HG03565 (cell line): ENCODE data around the gene GDF10.

Experiments
- ATAC-seq: cut with Tn5 transposase; IDR thresholded peaks from one replicate; pipeline ENCODE4 v1.9.1; 2021; ENCODE audit warnings: mild to moderate bottlenecking, moderate library complexity; ENCODE audit not compliant: unreplicated experiment

Gene GDF10

GRCh38 chr10:47331954-47332353 lies 32.0 kb downstream of the GDF10 start:
- no peak for ATAC-seq

GRCh38 chr10:47332371-47332770 lies 32.4 kb downstream of the GDF10 start:
- ATAC-seq: no peak

- ATAC-seq: no peak
Observed at GRCh38 chr10:47332946-47333345, 32.9 kb downstream of the GDF10 start.

DNA sequence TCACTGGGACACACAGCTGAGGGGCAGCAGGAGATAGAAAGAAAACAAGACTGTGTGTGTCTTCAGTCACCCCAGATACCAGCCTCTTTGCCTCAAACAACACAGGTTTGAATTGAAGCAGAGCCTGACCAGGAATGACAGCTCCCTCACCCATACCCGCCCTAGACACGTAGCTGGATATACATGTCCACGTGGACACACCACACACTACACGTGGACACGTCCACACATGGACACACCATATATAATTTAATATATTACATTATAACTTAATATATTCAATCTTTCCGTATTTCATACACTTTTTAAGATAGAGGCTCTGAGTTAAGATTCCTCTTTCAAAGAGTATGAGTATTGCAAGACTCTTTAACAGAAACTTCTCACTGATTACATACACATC lies 33.5 kb downstream of the GDF10 start:
- no peak for ATAC-seq

DNA sequence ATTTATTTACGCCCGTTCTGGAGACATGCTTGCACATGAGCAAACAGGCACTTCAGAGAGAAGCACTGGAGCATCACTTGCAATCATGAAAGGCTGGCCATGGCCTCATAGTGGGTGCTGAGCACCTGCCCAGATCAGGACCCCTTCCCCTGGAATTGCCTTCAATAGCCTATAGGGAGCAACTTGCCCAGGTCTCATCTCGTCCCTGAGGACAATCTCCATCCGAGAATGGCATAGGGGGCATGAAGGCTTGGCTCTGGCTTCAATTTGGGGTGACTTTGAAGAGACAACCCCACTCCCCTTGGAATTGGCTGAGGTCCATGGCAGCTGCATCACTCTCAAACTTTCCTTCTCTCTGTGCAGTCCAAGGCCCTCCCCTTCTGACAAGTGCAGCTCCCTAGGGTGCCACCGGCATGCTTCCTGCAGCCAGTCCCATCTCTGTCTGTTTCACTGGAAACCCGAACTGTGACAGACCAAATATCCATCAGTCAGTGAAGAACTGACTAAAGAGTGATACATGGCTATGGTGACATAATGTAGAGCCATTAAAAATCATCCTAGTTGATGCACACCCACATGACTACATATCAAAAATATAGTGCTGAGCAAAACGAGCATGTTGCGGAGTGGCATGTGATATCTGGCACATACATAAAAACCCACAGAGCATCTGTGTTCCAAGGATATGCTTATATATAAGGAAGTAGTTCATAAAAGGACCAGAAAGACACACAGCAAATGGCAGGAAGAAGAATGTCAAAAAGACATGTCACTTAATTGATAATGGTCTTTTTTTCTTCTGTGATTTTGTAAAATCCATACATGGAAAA lies 34.7 kb downstream of the GDF10 start:
- ATAC-seq: no peak

GRCh38 chr10:47335906-47336305 lies 35.9 kb downstream of the GDF10 start:
- no peak for ATAC-seq

GRCh38 chr10:47336387-47337134 lies 36.6 kb downstream of the GDF10 start:
- ATAC-seq: no peak

DNA sequence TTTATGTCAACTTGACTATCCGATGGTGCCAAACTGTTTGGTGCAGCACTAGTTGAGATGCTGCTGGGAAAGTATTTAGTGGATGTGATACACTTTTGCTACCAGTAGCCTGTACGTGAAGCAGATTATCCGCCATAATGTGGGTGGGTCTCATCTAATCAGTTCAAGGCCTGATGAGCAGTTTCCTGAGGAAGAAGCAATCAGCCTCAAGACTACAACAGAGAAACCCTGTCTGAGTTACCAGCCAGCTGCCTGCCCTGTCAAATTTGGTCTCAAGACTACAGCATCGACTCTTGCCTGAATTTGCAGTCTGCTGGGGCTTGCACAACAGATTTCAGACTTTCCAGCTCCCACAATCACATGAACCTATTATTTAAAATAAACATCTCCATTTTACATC lies 37.3 kb downstream of the GDF10 start:
- ATAC-seq: no peak

- no peak for ATAC-seq
Observed at GRCh38 chr10:47339186-47339735, 39.3 kb downstream of the GDF10 start.

GRCh38 chr10:47339759-47340607 lies 40.0 kb downstream of the GDF10 start:
- no peak for ATAC-seq

GRCh38 chr10:47340608-47341170 lies 40.7 kb downstream of the GDF10 start:
- no peak for ATAC-seq

- no peak for ATAC-seq
Observed at GRCh38 chr10:47344996-47345870, 45.2 kb downstream of the GDF10 start.

DNA sequence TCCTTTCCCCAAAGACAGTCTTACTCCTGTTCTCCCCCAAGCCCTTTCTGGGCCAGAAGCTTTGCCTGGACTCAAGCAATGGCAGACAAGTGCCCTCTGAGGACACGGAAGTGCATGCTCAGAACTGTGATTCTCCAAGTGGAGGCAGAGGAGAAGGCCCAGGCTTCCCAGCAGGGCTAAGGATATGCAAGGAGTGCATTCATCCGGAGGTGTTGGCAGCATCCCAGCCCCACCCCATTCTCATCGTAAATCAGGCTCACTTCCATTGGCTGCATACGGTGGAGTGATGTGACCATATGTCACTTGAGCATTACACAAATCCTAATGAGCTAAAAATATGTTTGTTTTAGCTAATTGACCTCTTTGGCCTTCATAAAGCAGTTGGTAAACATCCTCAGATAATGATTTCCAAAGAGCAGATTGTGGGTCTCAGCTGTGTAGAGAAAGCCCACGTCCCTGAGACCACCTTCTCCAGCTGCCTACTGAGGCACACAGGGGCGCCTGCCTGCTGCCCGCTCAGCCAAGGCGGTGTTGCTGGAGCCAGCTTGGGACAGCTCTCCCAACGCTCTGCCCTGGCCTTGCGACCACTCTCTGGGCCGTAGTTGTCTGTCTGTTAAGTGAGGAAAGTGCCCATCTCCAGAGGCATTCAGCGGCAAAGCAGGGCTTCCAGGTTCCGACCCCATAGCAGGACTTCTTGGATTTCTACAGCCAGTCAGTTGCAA lies 46.7 kb downstream of the GDF10 start:
- ATAC-seq: no peak

DNA sequence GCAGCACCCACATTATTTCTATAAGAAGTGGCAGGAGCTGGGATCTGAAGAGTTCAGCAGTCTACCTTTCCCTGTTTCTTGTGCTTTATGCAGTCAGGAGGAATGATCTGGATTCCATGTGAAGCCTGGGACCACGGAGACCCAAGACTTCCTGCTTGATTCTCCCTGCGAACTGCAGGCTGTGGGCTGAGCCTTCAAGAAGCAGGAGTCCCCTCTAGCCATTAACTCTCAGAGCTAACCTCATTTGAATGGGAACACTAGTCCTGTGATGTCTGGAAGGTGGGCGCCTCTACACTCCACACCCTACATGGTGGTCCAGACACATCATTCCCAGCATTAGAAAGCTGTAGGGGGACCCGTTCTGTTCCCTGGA lies 47.3 kb downstream of the GDF10 start:
- no peak for ATAC-seq

DNA sequence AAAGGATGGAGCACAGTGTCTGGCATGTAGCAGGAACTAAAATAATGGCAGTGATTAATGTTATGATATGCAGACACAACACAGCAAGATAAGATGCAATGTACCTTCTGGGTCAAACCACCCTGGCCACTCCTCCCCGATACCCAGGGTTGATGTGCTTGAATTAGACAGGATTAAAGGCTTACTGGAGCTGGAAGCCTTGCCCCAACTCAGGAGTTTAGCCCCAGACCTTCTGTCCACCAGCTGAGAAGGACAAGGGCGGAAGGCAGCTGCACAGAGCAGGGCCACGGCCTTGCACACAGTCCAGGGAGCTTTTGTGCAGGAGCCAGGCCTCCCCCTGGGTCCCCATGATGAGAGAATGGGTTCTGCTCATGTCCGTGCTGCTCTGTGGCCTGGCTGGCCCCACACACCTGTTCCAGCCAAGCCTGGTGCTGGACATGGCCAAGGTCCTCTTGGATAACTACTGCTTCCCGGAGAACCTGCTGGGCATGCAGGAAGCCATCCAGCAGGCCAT lies 48.2 kb downstream of the GDF10 start, which contains the start of gene RBP3:
Gene RBP3, plus strand, starts transcription at position 226 of the 514 bp plus-strand sequence. Its CDS starts 122 bp downstream, at position 348.
- no peak for ATAC-seq

DNA sequence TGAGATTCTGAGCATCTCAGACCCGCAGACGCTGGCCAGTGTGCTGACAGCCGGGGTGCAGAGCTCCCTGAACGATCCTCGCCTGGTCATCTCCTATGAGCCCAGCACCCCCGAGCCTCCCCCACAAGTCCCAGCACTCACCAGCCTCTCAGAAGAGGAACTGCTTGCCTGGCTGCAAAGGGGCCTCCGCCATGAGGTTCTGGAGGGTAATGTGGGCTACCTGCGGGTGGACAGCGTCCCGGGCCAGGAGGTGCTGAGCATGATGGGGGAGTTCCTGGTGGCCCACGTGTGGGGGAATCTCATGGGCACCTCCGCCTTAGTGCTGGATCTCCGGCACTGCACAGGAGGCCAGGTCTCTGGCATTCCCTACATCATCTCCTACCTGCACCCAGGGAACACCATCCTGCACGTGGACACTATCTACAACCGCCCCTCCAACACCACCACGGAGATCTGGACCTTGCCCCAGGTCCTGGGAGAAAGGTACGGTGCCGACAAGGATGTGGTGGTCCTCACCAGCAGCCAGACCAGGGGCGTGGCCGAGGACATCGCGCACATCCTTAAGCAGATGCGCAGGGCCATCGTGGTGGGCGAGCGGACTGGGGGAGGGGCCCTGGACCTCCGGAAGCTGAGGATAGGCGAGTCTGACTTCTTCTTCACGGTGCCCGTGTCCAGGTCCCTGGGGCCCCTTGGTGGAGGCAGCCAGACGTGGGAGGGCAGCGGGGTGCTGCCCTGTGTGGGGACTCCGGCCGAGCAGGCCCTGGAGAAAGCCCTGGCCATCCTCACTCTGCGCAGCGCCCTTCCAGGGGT lies 48.9 kb downstream of the GDF10 start:
- no peak for ATAC-seq

- ATAC-seq: no peak
Observed at GRCh38 chr10:47349516-47349915, 49.5 kb downstream of the GDF10 start.

DNA sequence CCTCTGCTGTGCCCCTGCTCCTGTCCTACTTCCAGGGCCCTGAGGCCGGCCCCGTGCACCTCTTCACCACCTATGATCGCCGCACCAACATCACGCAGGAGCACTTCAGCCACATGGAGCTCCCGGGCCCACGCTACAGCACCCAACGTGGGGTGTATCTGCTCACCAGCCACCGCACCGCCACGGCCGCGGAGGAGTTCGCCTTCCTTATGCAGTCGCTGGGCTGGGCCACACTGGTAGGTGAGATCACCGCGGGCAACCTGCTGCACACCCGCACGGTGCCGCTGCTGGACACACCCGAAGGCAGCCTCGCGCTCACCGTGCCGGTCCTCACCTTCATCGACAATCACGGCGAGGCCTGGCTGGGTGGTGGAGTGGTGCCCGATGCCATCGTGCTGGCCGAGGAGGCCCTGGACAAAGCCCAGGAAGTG lies 50.0 kb downstream of the GDF10 start:
- no peak for ATAC-seq
